NCI-H1048 (cell line): ENCODE data around the gene SEMA3C.
"Not testable (repeated sequence)": the region's sequence is repeated elsewhere in the genome, so short reads cannot be mapped to it uniquely, and the experiment has no call there.

Source experiments
- DNase-seq: peaks from one replicate; lab custom pipeline; 2025; lab: John Stamatoyannopoulos, UW

Gene SEMA3C

DNA sequence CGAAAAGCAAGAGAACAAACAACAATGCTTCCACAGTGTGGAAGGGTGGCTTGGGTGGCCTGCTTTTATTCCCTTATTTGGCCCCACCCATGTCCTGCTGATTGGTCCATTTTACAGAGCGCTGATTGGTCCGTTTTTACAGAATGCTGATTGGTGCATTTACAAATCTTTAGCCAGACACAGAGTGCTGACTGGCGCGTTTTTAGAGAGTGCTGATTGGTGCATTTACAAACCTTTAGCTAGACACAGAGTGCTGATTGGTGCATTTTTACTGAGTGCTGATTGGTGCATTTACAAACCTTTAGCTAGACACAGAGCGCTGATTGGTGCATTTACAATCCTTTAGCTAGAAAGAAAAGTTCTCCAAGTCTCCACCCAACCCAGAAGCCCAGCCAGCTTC is 8.1 kb upstream of the SEMA3C start:
- DNase-seq = not testable (repeated sequence)

DNA sequence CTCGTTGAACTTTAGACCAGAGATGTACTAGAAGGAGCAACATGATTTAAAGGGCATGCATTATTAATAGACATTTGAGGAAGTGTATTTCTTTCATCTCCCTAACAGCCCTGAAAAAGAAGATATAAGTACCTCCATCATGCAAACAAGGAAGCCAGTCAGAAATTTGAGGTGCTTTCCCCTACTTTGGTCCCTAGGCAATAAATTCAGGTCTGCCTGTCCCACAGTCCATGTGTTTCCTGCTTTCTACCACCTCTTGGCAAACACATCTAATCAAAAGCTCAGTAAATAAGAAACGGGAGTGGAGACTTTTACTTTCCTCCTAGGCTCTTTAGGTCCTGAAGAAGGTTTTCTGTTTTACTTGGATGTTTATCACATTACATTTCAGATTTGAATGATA is 5.2 kb upstream of the SEMA3C start:
- no peak for DNase-seq

DNA sequence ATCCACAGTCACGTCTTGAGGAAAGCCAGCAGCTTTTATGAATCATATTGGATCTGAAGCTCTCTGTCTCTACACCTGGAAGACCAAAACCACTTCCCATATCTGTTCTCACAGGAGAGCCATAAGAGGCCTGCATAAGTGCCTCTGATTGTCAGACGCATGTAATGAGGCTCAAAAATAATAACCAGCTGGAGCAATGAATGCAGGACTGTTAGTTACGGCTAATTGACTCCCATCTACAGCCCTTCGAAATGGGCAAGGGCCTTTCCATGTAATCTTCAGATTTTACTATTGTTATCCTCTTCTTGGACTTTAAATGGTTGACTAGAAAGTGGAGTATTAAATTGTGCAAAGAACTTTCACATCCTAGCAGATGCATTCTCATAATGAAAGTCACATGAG is 4.4 kb upstream of the SEMA3C start:
- no peak for DNase-seq

DNA sequence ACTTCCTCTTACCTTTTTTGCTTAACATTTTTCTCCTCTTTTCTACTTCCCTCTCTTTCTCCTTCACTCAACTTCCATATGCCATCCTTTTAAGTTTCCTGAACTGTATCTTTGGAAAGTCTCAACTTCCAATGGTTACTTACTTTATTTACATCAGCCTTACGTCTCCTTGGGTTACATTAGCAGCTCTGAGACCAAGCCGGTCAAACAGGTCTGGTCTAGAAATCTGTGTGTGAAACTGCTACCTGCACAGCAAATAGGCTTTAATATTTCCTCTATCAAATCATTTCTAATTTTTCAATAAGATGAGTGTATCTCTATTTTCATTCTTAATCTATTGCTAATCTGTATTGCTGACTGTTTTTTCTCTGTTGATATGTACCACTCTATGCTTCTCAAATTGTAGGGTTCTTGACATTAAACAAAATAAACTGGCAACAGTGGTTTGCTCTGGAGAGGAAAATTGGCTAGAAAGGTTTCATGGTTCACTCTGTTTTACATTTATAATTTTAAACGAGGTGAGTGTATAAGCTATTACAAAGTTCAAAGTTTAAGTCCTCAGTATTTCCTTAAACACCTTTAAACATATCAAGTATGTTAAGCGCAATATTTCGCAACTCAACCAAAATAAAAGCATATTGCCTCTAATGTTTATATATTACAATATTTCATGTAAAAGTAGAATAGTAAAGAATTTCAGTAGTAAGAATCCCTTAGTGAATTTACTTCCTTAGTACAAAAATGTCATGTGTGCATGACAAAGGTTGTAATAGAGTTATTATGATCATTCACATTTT is 3.6 kb upstream of the SEMA3C start:
- DNase-seq = no peak

DNA sequence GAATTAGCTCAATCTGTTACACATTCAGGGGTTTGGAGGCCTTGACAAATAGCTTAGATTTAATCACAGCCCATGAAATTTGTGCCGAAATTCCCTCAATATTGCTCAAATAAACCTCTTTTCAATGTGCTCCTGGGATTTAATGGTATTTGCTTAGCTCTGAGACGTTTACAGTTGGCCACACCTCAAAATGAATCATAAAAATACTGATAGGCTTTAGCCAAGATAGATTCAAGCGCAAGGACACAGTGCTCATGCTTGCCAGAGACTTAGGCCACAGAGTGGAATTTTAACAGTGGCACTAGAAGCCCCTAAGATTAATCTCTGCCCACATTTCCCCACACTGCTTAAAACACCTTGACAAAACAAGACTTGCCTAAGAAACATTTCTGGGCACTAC is 2.3 kb upstream of the SEMA3C start:
- no peak for DNase-seq

DNA sequence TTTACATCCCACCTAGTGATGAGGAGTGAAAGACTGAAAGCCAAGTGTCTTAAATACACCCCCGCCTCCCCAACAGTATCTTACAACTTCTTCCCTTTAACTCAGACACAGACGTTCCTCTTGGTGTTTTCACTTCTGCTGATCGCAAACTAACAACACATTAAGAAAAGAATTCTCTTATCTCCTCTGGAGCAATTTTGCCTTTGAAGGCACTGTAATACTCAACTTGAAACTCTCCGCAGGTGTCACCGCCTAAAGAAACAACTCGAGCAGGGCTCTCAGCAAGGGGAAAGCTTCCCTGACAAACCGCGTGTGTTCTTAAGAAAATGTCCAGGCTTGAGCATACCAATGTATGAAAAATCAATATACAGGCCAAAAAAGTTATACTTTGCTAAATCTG is 452 bp downstream of the SEMA3C start:
- no peak for DNase-seq

DNA sequence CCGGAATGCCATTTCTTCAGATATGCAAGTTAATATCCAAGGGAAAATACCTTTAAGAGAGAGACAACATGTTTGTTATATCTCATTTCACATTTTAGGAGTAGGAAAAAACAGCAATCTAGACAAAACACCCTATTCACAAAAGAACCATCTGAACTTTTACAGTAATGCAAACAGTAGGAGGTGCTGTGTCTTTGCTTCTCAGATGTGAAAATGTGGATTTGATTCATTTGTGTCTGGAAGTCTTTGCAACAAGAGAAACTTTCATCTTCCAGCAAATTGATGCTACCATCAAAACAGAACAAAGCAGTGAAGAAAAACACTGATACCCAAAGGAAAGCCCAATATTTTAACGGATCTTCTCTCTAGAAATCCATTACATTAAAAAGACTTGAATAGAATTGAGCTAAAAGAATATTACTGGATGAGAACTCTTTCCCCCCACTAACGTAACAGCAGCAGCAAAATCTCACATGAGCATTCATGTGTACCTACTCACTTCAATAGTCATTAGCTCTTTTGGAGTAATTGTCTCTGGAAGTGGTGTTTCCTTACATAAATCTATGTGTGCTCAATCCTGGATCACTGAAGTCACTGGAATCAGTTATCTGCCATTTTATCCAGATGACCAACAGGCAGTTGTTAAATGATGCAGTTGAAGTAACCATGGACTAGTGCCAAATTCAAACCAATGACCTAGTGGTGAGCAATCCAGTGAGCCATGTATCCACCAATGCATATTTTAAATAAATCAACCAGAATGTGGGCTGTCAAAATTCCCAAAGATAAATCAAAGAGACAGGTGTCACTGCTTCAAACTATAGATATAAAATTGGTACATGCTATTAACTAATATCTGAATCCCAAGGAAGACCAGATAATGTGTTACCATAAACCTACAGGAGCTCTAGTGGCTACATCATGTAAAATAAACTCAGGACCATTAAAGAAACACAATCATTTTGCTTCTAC is 1.8 kb downstream of the SEMA3C start:
- no peak for DNase-seq

DNA sequence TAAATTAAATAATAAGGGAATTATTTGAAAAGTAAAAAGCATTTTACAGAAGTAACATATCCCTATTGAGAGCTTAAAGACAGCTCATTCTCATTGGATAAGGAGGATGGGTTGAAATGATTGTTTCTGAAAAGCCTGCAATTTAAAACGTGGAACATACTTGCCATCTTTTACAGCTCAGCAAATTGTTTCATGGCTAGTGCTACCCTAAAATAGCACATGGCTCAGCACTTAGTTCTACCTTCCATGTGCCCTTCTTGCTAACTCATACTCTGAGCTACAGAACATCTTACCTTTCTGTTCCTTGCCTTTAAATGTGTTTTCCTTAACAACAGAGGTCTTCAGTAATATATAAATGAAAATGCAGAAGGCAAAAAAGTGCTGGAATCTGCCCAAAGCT is 8.6 kb downstream of the SEMA3C start:
- DNase-seq = no peak

DNA sequence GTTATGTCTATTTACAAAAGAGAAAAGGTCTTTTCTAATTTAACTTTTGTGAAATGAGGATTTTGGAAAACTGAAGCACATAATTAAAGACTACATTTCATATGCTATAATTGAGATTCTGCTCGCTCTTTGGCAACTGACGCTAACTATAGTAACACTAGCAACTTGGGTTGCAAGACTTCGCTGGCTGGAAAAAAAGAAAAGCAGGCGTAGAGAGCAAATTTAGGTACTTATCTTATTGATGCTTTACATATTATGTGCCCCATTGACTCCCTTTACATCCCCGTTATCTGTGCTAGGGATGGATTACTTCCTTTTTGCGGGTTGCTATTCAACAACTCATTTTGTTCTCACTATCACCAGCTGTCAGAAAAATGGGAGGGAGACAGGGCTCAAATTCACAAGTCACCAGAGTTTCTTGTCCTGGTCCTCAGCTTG is 10.5 kb downstream of the SEMA3C start:
- no peak for DNase-seq

DNA sequence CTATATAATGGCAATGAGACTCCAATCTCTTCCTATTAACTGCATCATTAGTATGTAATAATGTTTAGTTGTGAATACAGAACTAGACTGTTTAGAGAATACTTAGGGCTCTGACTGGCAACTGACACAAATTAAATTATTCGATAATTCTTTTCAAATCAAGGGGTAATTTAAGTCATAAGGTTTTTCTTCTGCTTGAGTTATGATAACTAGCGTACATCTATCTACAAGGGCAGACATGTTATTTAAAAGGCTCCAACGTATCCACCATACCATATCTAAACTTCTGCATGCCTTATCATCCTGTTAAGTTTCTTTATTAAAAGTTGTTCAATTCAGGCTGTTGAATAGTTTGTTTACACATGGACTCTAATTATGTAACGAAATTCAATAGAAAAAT is 11.2 kb downstream of the SEMA3C start:
- DNase-seq = no peak

DNA sequence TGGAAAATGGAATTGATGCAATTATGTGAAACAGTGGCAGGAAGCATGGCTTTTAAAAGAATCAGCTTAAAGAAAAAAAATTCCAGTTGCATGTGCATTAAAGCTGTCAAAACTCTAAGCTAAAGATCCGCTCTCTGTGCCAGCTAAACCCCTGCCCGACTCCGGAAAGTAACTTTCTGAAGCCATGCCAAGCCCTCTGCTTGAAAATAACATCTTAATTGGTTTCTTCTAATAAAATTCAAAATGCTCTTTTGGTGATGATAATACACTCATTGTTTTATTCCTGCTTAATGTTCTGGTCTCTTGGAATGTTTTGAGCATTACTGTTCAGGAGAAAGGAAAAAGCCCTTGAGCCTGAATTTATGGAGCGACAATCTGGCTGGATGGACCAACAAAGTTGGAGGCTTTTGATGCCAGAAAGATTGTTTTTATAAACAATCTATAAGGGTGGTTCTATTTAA is 11.7 kb downstream of the SEMA3C start:
- DNase-seq = peak; percentile 65

DNA sequence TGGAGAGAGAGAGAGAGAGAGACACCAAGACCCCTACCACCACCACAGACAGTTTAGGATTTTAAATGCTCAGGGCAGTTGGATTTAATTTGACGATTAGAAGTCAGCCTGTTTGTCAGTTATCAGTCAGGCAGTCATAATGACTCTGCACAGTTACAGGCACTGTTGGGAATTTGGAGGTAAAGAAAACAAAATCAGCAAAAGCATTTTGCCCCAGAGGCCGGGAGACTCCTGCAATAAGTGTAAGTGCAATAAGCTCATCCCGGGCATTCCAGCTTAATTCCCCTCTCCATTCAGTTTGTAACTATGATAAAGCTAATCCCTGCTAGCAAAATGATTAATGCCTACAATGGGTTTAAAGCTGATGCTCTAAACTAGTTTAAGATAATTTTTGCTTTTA is 13.5 kb downstream of the SEMA3C start:
- DNase-seq = no peak

DNA sequence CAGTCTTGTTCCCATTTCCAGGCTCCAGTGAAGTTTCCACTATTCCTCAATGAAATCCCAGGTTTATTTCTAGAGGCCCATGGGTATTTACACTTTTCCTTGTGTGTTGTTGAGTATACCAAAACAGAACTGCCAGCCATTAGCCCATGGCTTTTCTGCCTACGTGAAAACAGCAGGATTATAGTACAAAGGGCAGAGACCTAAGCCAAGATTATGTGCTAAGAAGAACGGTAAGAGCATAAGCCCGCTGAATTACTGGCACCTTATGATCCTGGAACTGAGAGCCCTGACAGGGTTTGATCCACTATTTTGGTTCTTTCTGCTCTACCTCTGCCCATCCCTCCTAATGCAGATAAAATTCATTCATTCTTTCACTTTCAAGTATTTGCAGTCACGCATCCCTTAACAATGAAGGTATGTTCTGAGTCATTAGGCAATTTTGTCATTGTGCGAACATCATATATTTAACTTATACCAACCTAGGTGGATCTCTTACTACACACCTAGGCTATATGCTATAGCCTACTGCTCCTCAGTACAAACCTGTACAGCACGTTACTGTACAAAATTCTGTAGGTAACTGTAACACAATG is 16.0 kb downstream of the SEMA3C start:
- no peak for DNase-seq

DNA sequence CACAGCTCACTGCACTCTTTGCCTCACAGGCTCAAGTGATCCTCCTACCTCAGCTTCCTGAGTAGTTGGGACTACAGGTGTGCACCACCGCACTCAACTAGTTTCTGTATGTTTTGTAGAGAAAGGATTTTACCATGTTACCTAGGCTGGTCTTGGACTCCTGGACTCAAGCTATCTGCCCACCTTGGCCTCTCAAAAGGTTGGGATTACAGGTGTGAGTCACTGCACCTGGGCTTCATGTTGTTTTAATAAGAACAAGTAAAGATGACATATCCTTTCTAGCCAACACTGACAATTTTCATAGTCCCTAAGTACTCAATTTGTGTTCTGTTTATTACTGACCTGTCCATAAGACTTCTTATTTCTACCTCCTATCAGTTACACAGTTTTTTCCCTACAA is 16.8 kb downstream of the SEMA3C start:
- DNase-seq = no peak

DNA sequence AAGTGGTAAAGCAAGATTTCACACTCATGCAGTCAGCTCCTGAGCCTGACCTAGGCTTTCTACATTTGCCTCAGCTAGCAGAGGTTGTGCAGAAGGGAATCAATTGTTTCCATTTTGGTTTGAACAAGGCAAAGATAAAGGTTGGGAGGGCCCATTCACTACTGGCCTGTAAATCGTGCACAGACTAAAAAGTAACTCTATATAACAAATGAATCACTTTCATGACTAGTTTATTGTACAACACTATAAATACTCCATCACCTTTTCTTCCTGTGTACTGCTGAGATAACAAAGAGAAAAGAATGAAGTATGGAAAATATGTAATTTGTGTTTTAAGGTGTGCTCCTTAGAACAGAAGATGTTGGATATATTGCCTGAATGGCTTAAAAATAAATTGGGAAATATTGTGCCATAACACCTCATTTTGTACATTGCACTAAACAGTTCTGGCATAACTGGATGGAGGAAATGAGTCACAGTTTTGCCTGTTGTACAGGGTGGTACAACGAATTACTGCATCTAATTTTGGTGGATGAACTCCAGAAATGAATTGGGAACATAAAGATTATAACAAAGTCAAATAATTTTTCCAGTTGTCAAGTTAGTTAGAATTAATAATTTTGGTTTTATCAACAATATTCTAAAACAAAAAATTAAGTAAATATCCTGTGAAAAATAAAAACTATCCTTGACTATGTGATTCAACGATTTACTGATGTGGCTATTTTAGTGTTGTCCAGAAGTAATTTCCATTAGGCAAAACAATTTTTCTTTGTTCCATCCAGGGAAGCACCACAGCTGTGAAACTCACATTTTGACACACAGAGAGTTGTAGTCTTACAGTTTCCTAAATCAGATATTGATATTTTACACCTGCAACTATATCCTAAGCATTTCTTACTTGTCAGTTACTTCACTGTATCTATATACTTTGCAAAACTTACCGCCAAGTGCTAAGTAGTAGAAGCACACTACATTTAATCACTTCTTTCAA is 18.0 kb downstream of the SEMA3C start:
- DNase-seq = no peak

DNA sequence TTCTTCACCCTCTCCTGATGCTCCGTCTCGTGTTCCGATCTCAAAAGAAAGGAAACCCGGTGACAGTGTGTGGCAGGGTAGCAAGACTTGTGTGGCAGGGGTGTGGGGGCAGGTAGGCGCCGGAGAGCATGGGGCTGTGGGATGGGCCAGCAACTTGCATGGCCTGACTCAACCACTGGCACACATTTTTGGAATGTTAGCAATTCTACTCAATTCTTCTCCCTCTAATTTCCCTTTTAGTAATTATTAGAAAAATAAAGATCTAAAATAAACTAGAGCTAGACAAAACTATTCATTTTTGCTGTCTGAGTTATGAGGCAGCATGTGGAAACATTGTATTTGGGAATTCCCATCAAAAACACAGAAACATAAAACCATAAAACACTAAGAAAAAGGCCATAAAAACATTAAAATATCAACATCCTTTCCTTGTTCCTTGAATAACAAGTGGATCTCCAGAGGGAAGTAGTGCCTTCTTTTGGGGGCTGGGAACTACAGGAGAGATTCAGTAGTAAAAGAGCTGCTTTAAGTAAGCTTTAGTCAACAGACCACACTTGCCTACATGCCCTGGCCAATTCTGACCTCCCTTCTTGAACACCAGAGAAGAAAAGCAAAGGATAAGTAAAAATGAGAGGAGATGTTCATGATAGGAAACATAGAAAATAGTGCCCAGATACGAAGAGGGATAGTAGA is 21.8 kb downstream of the SEMA3C start:
- no peak for DNase-seq

DNA sequence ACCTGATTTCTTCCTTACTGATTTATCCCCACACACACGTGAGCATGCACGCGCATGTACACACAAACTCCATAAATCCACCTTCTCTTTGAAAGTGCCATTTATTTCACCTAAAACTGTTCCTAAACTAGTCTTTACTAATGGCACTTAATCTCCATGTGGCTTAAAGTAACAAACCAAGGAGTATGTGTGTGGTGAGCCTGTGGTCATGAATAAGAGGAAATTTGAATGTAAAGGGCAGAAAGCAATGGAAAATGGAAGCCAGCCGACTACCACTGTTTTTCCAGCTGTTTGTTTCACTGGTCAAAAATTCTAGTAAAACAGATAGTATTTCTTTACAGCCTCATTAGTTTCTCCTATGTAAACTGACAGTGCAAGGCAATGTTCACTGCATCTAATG is 23.8 kb downstream of the SEMA3C start:
- no peak for DNase-seq

DNA sequence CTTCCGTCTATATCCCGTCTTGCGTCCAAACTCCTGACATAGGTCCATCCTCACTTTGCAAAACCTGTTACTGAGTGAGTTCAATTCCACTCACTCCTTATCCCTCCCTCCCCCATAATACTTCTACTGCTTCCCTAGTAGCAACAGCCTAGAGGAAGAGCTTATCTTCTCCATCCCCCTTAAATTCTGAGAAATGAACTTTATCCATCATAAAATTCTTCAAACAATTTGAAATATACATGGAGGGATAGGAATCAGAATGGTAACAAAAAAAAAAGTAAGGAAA is 27.6 kb downstream of the SEMA3C start:
- no peak for DNase-seq

DNA sequence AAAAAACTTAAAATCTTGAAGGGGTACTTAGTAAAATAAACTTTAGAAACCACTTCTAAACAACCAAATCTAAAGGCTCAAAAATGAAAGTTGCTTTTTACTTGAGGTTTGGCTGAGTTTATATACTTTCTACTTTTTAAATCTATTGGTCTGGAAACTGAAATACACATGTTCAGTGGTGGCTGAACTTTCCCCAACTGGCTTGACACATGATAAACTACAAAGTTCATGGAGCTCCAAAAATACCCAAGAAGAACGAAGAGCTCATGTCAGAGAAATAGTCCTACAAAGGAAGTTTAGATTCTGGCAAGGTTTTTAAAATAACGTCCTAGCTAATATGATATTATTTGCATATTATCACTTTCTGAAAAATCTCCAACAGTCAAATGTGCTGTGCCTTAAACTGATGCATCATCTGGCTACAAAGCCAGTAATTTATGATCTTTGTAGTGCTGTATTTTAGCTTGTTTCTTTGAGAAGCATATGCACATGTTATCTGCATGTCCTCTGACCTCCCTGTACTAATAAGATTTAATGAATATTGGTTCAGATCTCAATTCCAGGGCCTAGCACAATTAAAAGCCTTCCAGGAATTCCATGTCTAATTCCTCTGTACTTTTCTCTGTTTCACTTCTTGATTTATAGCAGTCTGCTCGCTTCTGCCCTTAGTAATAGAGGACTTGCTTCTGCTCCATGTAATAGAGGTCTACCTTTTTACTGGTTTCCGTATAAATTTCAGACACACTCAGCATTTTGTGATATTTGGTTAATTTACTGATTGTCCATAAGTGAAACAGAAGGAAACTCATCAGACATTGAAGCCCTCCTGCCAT is 28.2 kb downstream of the SEMA3C start:
- no peak for DNase-seq

DNA sequence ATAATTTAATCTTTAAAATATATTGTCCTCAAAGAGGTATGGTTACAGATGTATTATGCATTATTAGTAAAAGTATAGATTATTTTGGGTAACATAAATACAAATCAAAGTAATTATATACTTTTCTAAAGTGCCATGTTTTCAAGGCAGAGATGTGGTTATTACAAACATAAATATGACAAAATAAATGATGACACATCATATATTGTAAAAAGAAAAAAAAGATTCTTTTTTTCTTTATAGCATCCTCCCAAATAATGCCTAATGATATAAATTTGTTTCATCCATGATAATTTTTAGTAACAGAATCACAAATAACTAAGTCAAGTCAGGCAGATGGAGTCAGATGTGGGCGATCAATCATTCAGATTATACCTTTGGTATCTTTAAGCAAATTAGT is 29.3 kb downstream of the SEMA3C start:
- DNase-seq = no peak
